Cardiac muscle cell (in vitro differentiated cells and primary cell): Measurements from ENCODE around the gene TBX18. TPM values are rescaled to one million over a fixed set of nuclear protein-coding genes. Genes with fewer than 3 reads are reported as not detected.

Experiments
- DNase-seq, 2 donors: peaks; one replicate each; pipeline versions ENCODE4 v3.0.0 to v3.0.0-alpha.2; 2010 to 2017; ENCODE audit warnings: low read depth in 1 of 2, low spot score in 1 of 2
- H3K27ac ChIP-seq: fragments of 200-600 bp; sonication (generic); 2 replicates; pipeline ENCODE4 v1.5.1; 2016
- H3K27me3 ChIP-seq: fragments of 200-600 bp; sonication (generic); 2 replicates; pipeline ENCODE4 v1.6.0; 2016; ENCODE audit warnings: control low read depth
- H3K36me3 ChIP-seq: fragments of 200-600 bp; sonication (generic); 2 replicates; pipeline ENCODE4 v1.5.1; 2016; ENCODE audit warnings: control low read depth
- H3K4me1 ChIP-seq: fragments of 200-600 bp; sonication (generic); 2 replicates; pipeline ENCODE4 v1.8.1; 2017; ENCODE audit warnings: low read depth, mild to moderate bottlenecking, mixed run types
- H3K4me3 ChIP-seq: fragments of 200-600 bp; sonication (generic); 2 replicates; pipeline ENCODE4 v1.5.1; 2016; ENCODE audit warnings: mild to moderate bottlenecking
- H3K9me3 ChIP-seq: fragments of 200-600 bp; sonication (generic); 2 replicates; pipeline ENCODE4 v1.5.1; 2017; ENCODE audit warnings: low read depth, mild to moderate bottlenecking, control low read depth
- CTCF ChIP-seq: IDR thresholded peaks from 2 replicates; pipeline ENCODE4 v1.5.1; 2012; ENCODE audit warnings: low read depth, mild to moderate bottlenecking, low read length
- polyA plus RNA-seq: library from polyadenylated mRNA; unstranded; fragments of >200 nt; fragmentation: Nextera tagmentation; extraction: Ambion mirVana; gene quantifications from 2 replicates; pipeline ENCODE4 v1.2.1, GENCODE V29; 2016
- total RNA-seq: library from RNA; depleted of rRNA; stranded (reverse); fragments of >200 nt; gene quantifications from 2 replicates; pipeline ENCODE4 v1.2.3, GENCODE V29; 2016

The TBX18 gene
- total and polyA plus RNA-seq, 2 experiments from 2014 or later = 1.2 to 5.5 TPM

GRCh38 chr6:84651583-84651982 lies 112.8 kb downstream of the TBX18 start:
- Histone ChIP-seq H3K27me3 (peaks cover 11% of the 10 kb centered on the region), H3K36me3 (no peaks in the 10 kb centered on the region), H3K4me3 (no peak overlapping the region), H3K27ac (no peak overlapping the region), H3K4me1 (no peaks in the 10 kb centered on the region), H3K9me3 (no peaks in the 10 kb centered on the region)
- no peak for TF ChIP-seq CTCF
- no peak for DNase-seq

DNA sequence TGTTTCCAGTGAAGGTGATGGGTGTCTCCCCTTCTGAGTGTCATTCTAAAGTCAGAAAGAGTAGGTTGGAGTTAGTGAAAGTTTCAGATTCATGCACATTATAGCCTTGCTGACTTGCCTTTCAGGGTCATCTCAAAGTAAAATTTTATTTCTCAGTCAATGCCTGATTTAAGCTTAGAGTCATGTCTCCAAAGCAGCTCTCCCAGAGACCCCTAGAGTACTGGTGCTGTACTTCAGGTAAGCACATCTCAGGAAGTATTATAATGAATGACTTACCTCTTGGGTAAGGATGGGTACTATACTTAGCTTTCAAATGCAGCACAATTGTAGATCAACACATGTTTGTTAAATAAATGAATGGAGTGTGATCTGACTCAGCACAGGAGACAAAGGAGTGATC lies 116.0 kb downstream of the TBX18 start:
- no peak for DNase-seq
- no peak for TF ChIP-seq CTCF
- H3K4me1 ChIP-seq = no peaks in the 10 kb centered on the region
- no peaks in the 10 kb centered on the region for H3K36me3 ChIP-seq
- no peaks in the 10 kb centered on the region for H3K9me3 ChIP-seq
- peaks cover 8% of the 10 kb centered on the region for H3K27me3 ChIP-seq
- no peak overlapping the region for H3K27ac ChIP-seq
- no peak overlapping the region for H3K4me3 ChIP-seq

DNA sequence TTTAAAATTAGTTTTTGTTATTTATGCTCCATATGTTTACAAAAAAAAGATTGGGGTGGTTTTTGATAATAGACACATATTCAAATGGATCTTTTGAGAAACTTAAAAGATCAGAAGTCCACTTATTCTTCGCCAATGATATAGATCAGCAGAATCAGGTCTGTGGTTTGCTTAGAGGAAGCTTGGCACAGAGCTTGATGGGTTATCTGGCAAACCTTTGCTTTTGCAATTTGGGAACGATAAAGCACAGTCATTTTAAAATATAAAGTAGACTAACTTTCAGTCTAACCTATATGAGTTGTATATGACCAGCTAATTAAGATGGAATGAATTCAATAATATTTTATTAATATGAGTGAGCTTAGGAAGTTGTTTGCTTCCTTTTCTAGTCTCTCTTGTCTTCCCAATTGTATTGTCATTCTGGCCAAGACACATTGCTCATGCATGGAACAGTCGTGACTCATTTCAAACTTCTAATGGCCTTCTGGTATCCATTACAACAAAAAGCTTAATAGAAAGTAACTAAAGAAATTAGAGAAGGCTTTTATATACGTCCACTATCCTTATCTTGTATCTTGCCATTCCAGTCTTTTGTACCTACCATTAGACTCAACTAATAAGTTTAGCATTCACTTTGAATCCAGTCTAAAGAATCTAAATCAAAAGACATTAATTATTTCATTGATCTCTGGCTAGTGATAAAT lies 118.7 kb downstream of the TBX18 start:
- Histone ChIP-seq H3K36me3 (no peaks in the 10 kb centered on the region), H3K27me3 (peaks cover 8% of the 10 kb centered on the region), H3K4me1 (peaks cover 6% of the 10 kb centered on the region), H3K27ac (no peak overlapping the region), H3K4me3 (no peak overlapping the region), H3K9me3 (no peaks in the 10 kb centered on the region)
- no peak for TF ChIP-seq CTCF
- DNase-seq = peak in 1 of 2 donors; percentile 44

DNA sequence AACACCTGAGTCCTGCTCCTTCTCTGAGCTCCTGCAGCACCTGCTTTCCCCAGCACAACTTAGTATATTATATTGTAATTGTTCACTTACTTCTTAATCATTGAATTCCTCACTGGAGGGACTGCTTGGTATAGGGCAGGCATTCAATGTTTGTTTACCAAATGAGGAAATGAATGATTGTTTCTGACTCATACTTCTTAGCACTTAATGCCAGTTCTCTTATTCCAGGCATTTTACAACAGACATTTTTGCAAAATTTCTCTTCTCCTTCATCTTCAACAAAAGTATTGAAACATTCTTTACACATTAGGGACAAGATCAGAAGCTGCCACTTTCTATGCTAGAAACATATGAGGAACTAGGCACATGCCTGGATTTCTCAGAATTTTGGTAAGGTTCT lies 119.4 kb downstream of the TBX18 start:
- Histone ChIP-seq H3K4me3 (no peak overlapping the region), H3K36me3 (no peaks in the 10 kb centered on the region), H3K27me3 (peaks cover 8% of the 10 kb centered on the region), H3K4me1 (peaks cover 7% of the 10 kb centered on the region), H3K9me3 (no peaks in the 10 kb centered on the region), H3K27ac (no peak overlapping the region)
- peak in 1 of 2 donors; percentile 48 for DNase-seq
- no peak for TF ChIP-seq CTCF

GRCh38 chr6:84643778-84644177 lies 120.6 kb downstream of the TBX18 start:
- no peak for TF ChIP-seq CTCF
- H3K27ac ChIP-seq = no peak overlapping the region
- peak in 1 of 2 donors; percentile 36 for DNase-seq
- H3K4me3 ChIP-seq = no peak overlapping the region
- no peaks in the 10 kb centered on the region for H3K36me3 ChIP-seq
- peaks cover 8% of the 10 kb centered on the region for H3K27me3 ChIP-seq
- peaks cover 7% of the 10 kb centered on the region for H3K4me1 ChIP-seq
- H3K9me3 ChIP-seq = no peaks in the 10 kb centered on the region

DNA sequence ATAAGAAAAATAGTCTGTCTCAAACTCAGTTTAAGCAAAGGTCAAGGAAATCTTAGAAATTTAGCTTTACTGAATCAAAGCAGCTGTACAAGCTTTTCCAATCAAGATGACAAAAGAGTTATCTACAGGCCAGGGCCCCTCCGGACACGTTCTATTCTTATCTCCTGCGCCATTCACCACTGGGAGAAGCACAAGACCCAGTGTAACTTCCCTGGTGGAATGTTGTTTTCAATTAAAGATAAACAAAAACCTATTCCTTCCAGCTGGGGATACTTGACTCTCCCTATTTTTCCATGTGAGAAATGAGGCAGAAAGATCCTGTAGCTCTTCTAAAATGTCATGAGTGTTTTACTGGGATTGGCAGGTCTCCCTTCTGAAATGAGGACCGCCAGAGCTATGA lies 123.3 kb downstream of the TBX18 start:
- no peaks in the 10 kb centered on the region for H3K9me3 ChIP-seq
- H3K4me3 ChIP-seq = no peak overlapping the region
- peaks cover 14% of the 10 kb centered on the region for H3K4me1 ChIP-seq
- peaks cover 8% of the 10 kb centered on the region for H3K27me3 ChIP-seq
- H3K36me3 ChIP-seq = no peaks in the 10 kb centered on the region
- no peak overlapping the region for H3K27ac ChIP-seq
- peak in 1 of 2 donors; percentile 44 for DNase-seq
- no peak for TF ChIP-seq CTCF
